Stimulated activated CD4-positive, alpha-beta T cell treated with anti-CD3 and anti-CD28 coated beads, Interleukin-12 subunit alpha, Interleukin-12 subunit beta, amount 100 ng/mL, for 48 hours (primary cell): Measurements from ENCODE around the gene U2SURP.

Source experiments
- DNase-seq, 3 donors: peaks; one replicate each; pipeline ENCODE4 v3.0.0-alpha.2; 2020; ENCODE audit warnings: low read depth in 2 of 3, low spot score in 1 of 3

Gene U2SURP

GRCh38 chr3:143001369-143002082 lies at the start of gene U2SURP:
Gene U2SURP, plus strand, starts transcription at chr3:143001570. Its CDS starts 59 bp downstream, at chr3:143001629.
- DNase-seq = peak; percentile 83 to 91 (median 84)

- DNase-seq = no peak
Observed at GRCh38 chr3:142951794-142952193, 49.6 kb upstream of the U2SURP start.

- DNase-seq = no peak
Observed at GRCh38 chr3:142952272-142953193, 48.8 kb upstream of the U2SURP start.

GRCh38 chr3:142953443-142953842 lies 47.9 kb upstream of the U2SURP start:
- no peak for DNase-seq

GRCh38 chr3:142958707-142959106 lies 42.7 kb upstream of the U2SURP start:
- peak in 2 of 3 donors; percentile 15 to 33 for DNase-seq

GRCh38 chr3:142960322-142960850 lies 41.0 kb upstream of the U2SURP start:
- no peak for DNase-seq

- DNase-seq = no peak
Observed at GRCh38 chr3:142961539-142961938, 39.8 kb upstream of the U2SURP start.

- no peak for DNase-seq
Observed at GRCh38 chr3:142962175-142962519, 39.2 kb upstream of the U2SURP start.

GRCh38 chr3:142962520-142963233 lies 38.7 kb upstream of the U2SURP start:
- DNase-seq = no peak

GRCh38 chr3:142963234-142963515 lies 38.2 kb upstream of the U2SURP start:
- no peak for DNase-seq

- no peak for DNase-seq
Observed at GRCh38 chr3:142963516-142964448, 37.6 kb upstream of the U2SURP start, which contains the start of gene PAQR9. Gene PAQR9, minus strand, starts transcription at chr3:142963674. Its CDS starts 338 bp downstream, at chr3:142963336.

GRCh38 chr3:142965581-142965980 lies 35.8 kb upstream of the U2SURP start:
- DNase-seq = no peak

- DNase-seq = no peak
Observed at GRCh38 chr3:142966808-142967207, 34.6 kb upstream of the U2SURP start.

- no peak for DNase-seq
Observed at GRCh38 chr3:142968319-142969025, 32.9 kb upstream of the U2SURP start.

- DNase-seq = no peak
Observed at GRCh38 chr3:142971431-142971830, 29.9 kb upstream of the U2SURP start.

GRCh38 chr3:142972092-142972753 lies 29.1 kb upstream of the U2SURP start:
- no peak for DNase-seq

- DNase-seq = no peak
Observed at GRCh38 chr3:142973217-142974009, 28.0 kb upstream of the U2SURP start.

GRCh38 chr3:142975316-142975995 lies 25.9 kb upstream of the U2SURP start:
- DNase-seq = no peak
